Measurements from ENCODE around the gene MTRF1L.

DNA sequence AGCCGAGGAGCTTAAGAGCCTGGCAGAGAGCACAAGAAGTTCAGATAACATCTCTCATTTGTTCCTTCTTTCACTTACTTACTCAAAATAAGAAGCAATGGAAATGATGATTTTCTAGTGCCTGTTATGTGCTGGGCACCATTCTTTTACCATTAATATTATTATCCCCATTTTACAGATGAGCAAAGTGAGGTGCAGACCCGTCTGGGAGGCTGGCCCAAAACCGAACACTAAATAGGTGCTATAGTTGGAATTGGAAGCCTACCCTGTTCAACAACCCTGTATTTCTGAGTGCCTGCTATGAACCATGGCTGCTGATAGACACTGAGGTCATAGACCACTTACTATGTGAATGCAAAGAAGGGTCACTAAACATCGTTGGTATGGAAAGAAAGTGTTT lies 25.0 kb upstream of the MTRF1L start:
- TF ChIP-seq, protein P1, sequence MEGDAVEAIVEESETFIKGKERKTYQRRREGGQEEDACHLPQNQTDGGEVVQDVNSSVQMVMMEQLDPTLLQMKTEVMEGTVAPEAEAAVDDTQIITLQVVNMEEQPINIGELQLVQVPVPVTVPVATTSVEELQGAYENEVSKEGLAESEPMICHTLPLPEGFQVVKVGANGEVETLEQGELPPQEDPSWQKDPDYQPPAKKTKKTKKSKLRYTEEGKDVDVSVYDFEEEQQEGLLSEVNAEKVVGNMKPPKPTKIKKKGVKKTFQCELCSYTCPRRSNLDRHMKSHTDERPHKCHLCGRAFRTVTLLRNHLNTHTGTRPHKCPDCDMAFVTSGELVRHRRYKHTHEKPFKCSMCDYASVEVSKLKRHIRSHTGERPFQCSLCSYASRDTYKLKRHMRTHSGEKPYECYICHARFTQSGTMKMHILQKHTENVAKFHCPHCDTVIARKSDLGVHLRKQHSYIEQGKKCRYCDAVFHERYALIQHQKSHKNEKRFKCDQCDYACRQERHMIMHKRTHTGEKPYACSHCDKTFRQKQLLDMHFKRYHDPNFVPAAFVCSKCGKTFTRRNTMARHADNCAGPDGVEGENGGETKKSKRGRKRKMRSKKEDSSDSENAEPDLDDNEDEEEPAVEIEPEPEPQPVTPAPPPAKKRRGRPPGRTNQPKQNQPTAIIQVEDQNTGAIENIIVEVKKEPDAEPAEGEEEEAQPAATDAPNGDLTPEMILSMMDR (IDR thresholded peaks at IDR 0.05 in 4 of 5, conservative IDR thresholded peaks at IDR 0.05 in 1 of 5) = no peak
- TF ChIP-seq POLR2A (IDR thresholded peaks at IDR 0.05) = no peak
